RWPE1 (cell line): ENCODE measurements around the gene PRR14L.
"Not testable (repeated sequence)": the region's sequence is repeated elsewhere in the genome, so short reads cannot be mapped to it uniquely, and the experiment has no call there.

ENCODE experiments used
- CTCF ChIA-PET: fragments of 350-600 bp; sonication (Branson Sonifier 250); formaldehyde crosslinking; extraction: SDS; loops from one replicate; lab custom pipeline; 2021; lab: Yijun Ruan, JAX
- POLR2A ChIA-PET: fragments of 400-600 bp; formaldehyde crosslinking; extraction: SDS; loops from one replicate; lab custom pipeline; 2020; ENCODE audit warnings: antibody characterized with exemption; ENCODE audit not compliant: low non-redundant PET; lab: Yijun Ruan, JAX
- DNase-seq: peaks from one replicate; pipeline ENCODE4 v3.0.0; 2012; ENCODE audit warnings: low spot score
- H3K27ac ChIP-seq: fragments of 450-650 bp; 2 replicates; pipeline ENCODE4 v1.5.1; 2017
- TF ChIP-seq, protein P1 (sequence below): fragments of 450-650 bp; conservative IDR thresholded peaks from 2 replicates; pipeline ENCODE4 v1.5.1; 2017; ENCODE audit warnings: low read depth, mild to moderate bottlenecking

Gene PRR14L

DNA sequence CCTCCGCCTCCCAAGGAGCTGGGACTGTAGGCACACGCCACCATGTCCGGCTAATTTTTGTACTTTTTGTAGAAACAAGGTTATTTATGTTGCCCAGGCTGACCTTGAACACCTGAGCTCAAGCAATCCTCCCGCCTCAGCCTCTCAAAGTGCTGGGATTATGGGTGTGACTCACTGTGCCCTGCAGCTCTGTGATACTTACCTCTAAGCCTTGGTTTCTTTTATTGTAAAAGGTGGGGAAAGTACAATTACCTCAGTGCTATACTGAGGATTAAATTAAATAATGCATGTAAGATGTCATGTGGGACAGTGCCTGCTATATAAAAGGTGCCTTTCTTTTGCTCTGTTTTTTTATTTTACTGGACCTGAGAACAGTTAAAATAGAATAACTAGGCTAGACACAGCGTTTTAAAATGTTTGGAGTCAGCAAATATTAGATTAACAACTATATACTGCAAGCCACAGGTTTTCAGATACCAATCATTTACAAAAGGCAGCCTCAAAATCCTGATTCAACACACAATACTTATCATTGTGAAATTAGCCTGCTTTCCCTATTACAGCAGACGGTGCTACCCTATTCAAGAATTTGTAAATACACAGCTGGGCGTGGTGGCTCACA, 30.0 kb downstream of the PRR14L start:
- no peak overlapping the region for H3K27ac ChIP-seq
- DNase-seq = no peak
- ChIA-PET POLR2A (no interaction called here), CTCF (no interaction called here)
- TF ChIP-seq, protein P1, sequence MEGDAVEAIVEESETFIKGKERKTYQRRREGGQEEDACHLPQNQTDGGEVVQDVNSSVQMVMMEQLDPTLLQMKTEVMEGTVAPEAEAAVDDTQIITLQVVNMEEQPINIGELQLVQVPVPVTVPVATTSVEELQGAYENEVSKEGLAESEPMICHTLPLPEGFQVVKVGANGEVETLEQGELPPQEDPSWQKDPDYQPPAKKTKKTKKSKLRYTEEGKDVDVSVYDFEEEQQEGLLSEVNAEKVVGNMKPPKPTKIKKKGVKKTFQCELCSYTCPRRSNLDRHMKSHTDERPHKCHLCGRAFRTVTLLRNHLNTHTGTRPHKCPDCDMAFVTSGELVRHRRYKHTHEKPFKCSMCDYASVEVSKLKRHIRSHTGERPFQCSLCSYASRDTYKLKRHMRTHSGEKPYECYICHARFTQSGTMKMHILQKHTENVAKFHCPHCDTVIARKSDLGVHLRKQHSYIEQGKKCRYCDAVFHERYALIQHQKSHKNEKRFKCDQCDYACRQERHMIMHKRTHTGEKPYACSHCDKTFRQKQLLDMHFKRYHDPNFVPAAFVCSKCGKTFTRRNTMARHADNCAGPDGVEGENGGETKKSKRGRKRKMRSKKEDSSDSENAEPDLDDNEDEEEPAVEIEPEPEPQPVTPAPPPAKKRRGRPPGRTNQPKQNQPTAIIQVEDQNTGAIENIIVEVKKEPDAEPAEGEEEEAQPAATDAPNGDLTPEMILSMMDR = no peak

DNA sequence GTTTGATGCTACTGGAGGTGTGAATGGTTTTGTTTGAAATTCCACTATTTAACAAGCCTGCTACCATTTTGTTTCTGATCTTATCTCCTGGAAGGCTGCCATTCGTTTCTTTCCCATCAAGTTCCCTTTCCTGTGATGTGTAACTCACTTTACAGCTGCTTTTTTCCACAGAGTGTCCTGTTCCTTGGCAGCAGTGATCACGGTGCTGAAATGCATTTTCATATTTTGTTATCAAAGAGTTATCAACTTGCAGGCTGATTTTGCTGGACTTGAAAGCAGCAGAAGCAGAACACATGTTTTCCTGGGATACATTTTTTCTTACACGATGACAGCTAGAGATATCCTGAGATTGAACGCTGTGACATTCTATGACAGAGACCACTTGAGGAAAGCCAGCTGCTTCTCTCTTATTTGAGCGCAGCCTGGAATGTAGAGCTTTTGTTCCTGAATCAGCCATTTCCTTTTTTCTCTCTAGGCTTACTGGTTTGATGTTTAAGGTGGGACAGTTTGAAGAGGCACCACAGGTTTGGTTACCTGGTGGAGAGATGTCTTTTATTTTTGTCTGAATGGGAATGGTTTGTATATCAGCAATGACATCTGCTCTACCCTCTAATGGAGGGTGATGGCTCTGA, 34.7 kb downstream of the PRR14L start:
- no peak for DNase-seq
- ChIA-PET CTCF (no interaction called here), POLR2A (no interaction called here)
- no peak overlapping the region for H3K27ac ChIP-seq
- TF ChIP-seq, protein P1 = no peak

DNA sequence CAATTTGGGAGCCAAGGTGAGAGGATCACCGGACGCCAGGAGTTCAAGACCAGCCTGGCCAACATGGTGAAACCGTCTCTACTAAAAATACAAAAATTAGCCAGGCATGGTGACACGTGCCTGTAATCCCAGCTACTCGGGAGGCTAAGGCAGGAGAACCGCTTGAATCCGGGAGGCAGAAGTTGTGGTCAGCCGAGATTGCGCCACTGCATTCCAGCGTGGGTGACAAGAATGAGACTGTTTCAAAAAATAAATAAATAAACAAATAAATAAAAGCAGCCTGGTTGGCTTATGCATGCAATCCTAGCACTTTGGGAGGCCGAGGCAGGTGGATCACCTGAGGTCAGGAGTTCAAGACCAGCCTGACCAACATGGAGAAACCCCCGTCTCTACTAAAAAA, 38.7 kb downstream of the PRR14L start:
- CTCF ChIA-PET, DNase-seq, H3K27ac ChIP-seq, POLR2A ChIA-PET: not testable (repeated sequence)

DNA sequence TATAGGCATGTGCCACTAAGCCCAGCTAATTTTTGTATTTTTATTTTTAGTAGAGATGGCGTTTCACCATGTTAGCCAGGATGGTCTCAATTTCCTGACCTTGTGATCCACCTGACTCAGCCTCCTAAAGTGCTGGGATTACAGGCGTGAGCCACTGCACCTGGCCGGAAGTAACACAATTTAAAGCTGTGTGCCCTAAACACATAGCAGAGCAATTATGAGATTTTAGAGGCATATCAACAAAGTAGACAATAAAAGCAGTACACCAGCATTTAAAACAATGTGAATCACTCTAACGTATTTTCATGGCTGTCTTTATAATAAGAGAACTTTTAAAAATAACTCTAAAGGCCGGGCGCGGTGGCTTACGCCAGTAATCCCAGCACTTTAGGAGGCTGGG, 42.4 kb downstream of the PRR14L start:
- POLR2A ChIA-PET = no interaction called here
- no peak for DNase-seq
- H3K27ac ChIP-seq = no peak overlapping the region
- CTCF ChIA-PET = interaction anchor here (0.6 kb wide), 1 partner anchor 25 kb away, joined by 3 read pairs; no protein-coding TSS in a partner anchor
- TF ChIP-seq, protein P1 = no peak

DNA sequence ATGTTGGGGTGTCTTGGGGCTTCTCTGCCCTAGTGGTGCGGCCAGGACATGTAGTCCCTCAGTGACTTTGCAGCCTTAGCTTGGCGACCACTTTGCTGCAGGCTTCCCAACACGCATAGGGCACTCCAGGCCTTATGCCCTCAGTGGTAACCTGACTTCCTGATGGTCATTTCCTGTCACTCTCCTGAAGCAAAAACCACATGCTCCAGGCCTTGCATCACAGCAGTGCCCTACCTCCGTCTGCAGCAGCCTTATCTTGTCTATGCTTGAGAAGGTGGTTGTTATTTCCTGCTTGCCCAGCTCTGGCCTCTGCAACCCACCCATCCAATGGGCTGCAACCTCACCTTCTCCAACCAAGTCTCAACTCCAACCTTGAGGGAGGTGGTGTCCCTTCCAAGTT, 54.5 kb downstream of the PRR14L start:
- DNase-seq = no peak
- CTCF ChIA-PET = interaction anchor here (0.8 to 1.0 kb wide), 3 partner anchors 11 to 275 kb away, joined by 3 to 5 read pairs (median 4); no protein-coding TSS in a partner anchor
- H3K27ac ChIP-seq = no peak overlapping the region
- TF ChIP-seq, protein P1 = no peak
- POLR2A ChIA-PET = no interaction called here

DNA sequence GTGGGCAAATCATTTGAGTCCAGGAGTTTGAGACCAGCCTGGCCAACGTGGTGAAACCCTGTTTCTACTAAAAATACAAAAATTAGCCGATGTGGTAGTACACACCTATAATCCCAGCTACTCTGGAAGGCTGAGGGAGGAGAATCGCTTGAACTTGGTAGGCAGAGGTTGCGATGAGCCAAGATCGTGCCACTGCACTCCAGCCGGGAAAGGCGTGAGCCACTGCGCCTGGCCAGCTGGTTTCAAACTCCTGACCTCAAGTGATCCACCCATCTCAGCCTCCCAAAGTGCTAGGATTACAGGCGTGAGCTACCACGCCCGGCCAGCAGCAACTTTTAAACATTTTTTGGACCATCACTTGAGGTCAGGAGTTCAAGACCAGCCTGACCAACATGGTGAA, 55.9 kb downstream of the PRR14L start:
- H3K27ac ChIP-seq, POLR2A ChIA-PET, CTCF ChIA-PET, DNase-seq: not testable (repeated sequence)

DNA sequence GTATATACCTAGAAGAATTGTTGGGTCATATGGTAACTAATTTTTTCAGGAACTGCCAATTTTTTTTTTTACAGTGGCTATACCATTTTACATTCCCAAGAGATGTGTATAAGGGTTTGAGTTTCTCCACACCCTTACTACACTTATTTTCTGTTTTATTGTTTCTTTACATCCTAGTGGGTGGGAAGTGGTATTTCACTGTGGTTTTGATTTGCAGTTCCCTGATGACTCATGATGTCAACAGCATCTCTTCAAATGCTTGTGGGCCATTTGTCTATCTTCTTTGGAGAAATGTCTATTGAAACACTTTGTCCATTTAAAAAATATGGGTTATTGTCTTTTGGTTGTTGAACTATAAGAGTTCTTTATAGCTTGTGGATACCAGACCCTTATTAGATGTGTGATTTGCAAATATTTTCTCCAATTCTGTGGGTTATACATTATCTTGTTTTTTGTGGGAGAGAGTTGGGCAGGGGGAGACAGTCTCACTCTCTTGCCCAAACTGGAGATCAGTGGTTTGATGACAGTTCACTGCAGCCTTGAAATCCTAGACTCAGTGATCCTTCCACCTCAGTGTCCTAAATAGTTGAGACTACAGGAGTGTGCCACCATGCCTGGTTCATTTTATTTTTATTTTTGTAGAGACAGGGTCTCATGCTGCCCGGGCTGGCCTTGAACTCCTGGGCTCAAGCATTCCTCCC, 57.6 kb downstream of the PRR14L start:
- ChIA-PET CTCF (interaction anchor here (0.6 kb wide), 1 partner anchor 162 kb away, joined by 3 read pairs; no protein-coding TSS in a partner anchor), POLR2A (no interaction called here)
- TF ChIP-seq, protein P1 = no peak
- H3K27ac ChIP-seq = no peak overlapping the region
- DNase-seq = no peak
